ENCODE data around the gene EVI5.

DNA sequence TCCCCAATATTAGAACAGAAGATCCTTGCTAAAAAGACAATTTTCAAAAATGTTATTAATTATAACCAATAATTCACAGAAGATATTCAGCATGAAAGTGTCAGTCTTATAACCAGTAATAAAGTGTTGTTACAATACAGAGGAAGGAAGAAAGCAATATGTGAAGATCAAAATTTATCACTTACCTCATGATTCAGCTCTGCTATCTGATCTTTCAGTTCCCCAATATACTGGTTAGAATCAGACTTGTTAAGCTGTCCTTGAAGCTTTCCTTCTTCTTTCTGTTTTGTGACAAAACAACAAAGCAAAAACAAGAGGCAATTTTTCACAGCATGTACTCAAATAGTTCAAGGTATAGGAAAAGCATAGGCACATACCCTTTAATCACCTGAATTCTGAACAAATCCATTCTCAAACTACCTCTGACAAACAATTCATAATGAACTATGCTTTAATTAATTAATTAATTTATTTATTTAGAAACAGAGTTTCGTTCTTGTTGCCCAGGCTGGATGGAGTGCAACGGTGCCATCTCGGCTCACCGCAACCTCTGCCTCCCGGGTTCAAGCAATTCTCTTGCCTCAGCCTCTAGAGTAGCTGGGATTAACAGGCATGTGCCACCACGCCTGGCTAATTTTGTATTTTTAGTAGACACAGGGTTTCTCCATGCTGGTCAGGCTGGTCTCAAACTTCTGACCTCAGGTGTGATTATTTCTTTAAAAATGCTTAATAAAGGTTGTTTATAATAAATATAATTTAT lies 221.3 kb downstream of the EVI5 start:
- TF ChIP-seq, protein P1, sequence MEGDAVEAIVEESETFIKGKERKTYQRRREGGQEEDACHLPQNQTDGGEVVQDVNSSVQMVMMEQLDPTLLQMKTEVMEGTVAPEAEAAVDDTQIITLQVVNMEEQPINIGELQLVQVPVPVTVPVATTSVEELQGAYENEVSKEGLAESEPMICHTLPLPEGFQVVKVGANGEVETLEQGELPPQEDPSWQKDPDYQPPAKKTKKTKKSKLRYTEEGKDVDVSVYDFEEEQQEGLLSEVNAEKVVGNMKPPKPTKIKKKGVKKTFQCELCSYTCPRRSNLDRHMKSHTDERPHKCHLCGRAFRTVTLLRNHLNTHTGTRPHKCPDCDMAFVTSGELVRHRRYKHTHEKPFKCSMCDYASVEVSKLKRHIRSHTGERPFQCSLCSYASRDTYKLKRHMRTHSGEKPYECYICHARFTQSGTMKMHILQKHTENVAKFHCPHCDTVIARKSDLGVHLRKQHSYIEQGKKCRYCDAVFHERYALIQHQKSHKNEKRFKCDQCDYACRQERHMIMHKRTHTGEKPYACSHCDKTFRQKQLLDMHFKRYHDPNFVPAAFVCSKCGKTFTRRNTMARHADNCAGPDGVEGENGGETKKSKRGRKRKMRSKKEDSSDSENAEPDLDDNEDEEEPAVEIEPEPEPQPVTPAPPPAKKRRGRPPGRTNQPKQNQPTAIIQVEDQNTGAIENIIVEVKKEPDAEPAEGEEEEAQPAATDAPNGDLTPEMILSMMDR (conservative IDR thresholded peaks at IDR 0.05 in 1 of 2, IDR thresholded peaks at IDR 0.05 in 1 of 2; ENCODE audit: extremely low read depth in 1 of 2, insufficient read depth in 1 of 2, low read depth in 1 of 2, low read length in 2 of 2) = no peak
- TF ChIP-seq EZH2 (IDR thresholded peaks at IDR 0.05; ENCODE audit: borderline replicate concordance, low read length) = no peak
